Endothelial cell of umbilical vein (primary cell): Measurements from ENCODE around the gene P2RX3. TPM values are rescaled to one million over a fixed set of nuclear protein-coding genes. Genes with fewer than 3 reads are reported as not detected.
A peak's percentile ranks its signal among the peaks of the same experiment; 100 is the strongest.

Experiments
- BruUV-seq: library from RNA; stranded (reverse); fragments of 400-500 nt; replicated peaks from 2 replicates; lab custom pipeline; 2021; lab: Mats Ljungman, UMichigan
- CTCF ChIA-PET: fragments of 300-600, 350-600 bp; sonication (Branson Sonifier 250); formaldehyde crosslinking; loops from one replicate; lab custom pipeline; 2021; ENCODE audit warnings: antibody characterized with exemption, inconsistent platforms; lab: Charles Lee
- POLR2A ChIA-PET: fragments of 300-600, 350-600 bp; sonication (Branson Sonifier 250); formaldehyde crosslinking; loops from one replicate; lab custom pipeline; 2021; ENCODE audit warnings: antibody characterized with exemption, inconsistent platforms; lab: Charles Lee
- DNase-seq: peaks from one replicate; pipeline ENCODE4 v3.0.0-alpha.2; 2011; ENCODE audit warnings: low read depth, low spot score
- FAIRE-seq: peaks from 2 replicates; lab custom pipeline; 2011; peaks lifted over from hg19 to GRCh38; lab: Jason Lieb, UNC
- H2AFZ ChIP-seq: 2 replicates; pipeline ENCODE4 v1.6.0; 2012; ENCODE audit warnings: low read depth, low read length, control low read depth, inconsistent platforms
- H3K27ac ChIP-seq: 2 replicates; pipeline ENCODE4 v1.5.1; 2011; ENCODE audit warnings: low read depth, mild to moderate bottlenecking, control low read depth, low read length, moderate library complexity; ENCODE audit not compliant: insufficient read depth
- H3K27me3 ChIP-seq, 2 experiments: 2 replicates each; pipeline versions ENCODE4 v1.6.0 to v1.6.1; 2011; ENCODE audit warnings: low read length in 2 of 2, mixed read lengths in 1 of 2; ENCODE audit not compliant: control insufficient read depth in 2 of 2, insufficient read depth in 2 of 2
- H3K36me3 ChIP-seq, 2 experiments: 2 replicates in 1 of 2; 3 replicates in 1 of 2; pipeline ENCODE4 v1.5.1; 2011; ENCODE audit warnings: low read length in 2 of 2, mild to moderate bottlenecking in 1 of 2, moderate library complexity in 1 of 2; ENCODE audit not compliant: control insufficient read depth in 2 of 2, insufficient read depth in 2 of 2; ENCODE audit errors: extremely low read depth in 1 of 2
- H3K4me1 ChIP-seq: 3 replicates; pipeline ENCODE4 v1.5.1; 2011; ENCODE audit warnings: mild to moderate bottlenecking, low read length; ENCODE audit not compliant: control insufficient read depth, insufficient read depth; ENCODE audit errors: extremely low read depth
- H3K4me2 ChIP-seq: 2 replicates; pipeline ENCODE4 v1.6.1; 2011; ENCODE audit warnings: low read length, control low read depth, mixed read lengths; ENCODE audit not compliant: insufficient read depth
- H3K4me3 ChIP-seq, 3 experiments: fragments of 200-600 bp in 1 of 3; sonication (generic), shearing (Covaris generic) in 1 of 3; replicated peaks in 1 of 3; 2 replicates each; pipeline ENCODE4 v1.5.1; 2011 to 2016; ENCODE audit warnings: control low read depth in 3 of 3, low read length in 3 of 3, mild to moderate bottlenecking in 2 of 3, inconsistent platforms in 1 of 3, low read depth in 1 of 3, moderate library complexity in 1 of 3; ENCODE audit not compliant: insufficient read depth in 1 of 3
- H3K79me2 ChIP-seq: 2 replicates; pipeline ENCODE4 v1.6.0; 2012; ENCODE audit warnings: low read length, inconsistent platforms; ENCODE audit not compliant: control insufficient read depth, insufficient read depth
- H3K9ac ChIP-seq: replicated peaks from 2 replicates; pipeline ENCODE3; 2011; ENCODE audit warnings: low read length, control low read depth; ENCODE audit not compliant: insufficient read depth; ENCODE audit errors: extremely low read depth
- H3K9me1 ChIP-seq: replicated peaks from 3 replicates; pipeline ENCODE4 v1.6.0; 2011; ENCODE audit warnings: mild to moderate bottlenecking, low read length; ENCODE audit not compliant: control insufficient read depth, insufficient read depth; ENCODE audit errors: extremely low read depth
- H3K9me3 ChIP-seq: replicated peaks from 2 replicates; pipeline ENCODE4 v1.5.1; 2012; ENCODE audit warnings: low read length, inconsistent platforms; ENCODE audit not compliant: control insufficient read depth, insufficient read depth
- H4K20me1 ChIP-seq: replicated peaks from 2 replicates; pipeline ENCODE3; 2011; ENCODE audit warnings: mild to moderate bottlenecking, low read length; ENCODE audit not compliant: control insufficient read depth, insufficient read depth; ENCODE audit errors: extremely low read depth
- EZH2 ChIP-seq: IDR thresholded peaks from 2 replicates; pipeline ENCODE4 v1.6.1; 2012; ENCODE audit warnings: borderline replicate concordance, low read depth, mild to moderate bottlenecking, moderate library complexity, low read length, inconsistent platforms; ENCODE audit not compliant: severe bottlenecking
- FOS ChIP-seq: IDR thresholded peaks from 2 replicates; pipeline ENCODE4 v1.6.1; 2011; ENCODE audit warnings: mild to moderate bottlenecking, low read length, moderate library complexity, borderline replicate concordance; ENCODE audit not compliant: insufficient read depth
- GATA2 ChIP-seq: IDR thresholded peaks from 2 replicates; pipeline ENCODE4 v1.7.0; 2011; ENCODE audit warnings: low read depth, mild to moderate bottlenecking, moderate library complexity, mixed read lengths, low read length; ENCODE audit not compliant: insufficient read length, insufficient read depth
- JUN ChIP-seq: IDR thresholded peaks from 2 replicates; pipeline ENCODE4 v1.6.1; 2011; ENCODE audit warnings: borderline replicate concordance, low read depth; ENCODE audit not compliant: insufficient read length, insufficient read depth
- MYC ChIP-seq: IDR thresholded peaks from one replicate; pipeline ENCODE4 v1.6.1; 2011; ENCODE audit warnings: mild to moderate bottlenecking, low read depth, low read length
- POLR2A ChIP-seq: IDR thresholded peaks from 2 replicates; pipeline ENCODE4 v1.6.1; 2012; ENCODE audit warnings: low read depth, mild to moderate bottlenecking, control low read depth, low read length
- POLR2AphosphoS5 ChIP-seq: IDR thresholded peaks from 2 replicates; pipeline ENCODE4 v1.6.1; 2012; ENCODE audit warnings: low read depth, mild to moderate bottlenecking, control low read depth, low read length, moderate library complexity; ENCODE audit not compliant: insufficient read depth
- dilution Hi-C: fragments of 300-500 bp; cut with MboI; formaldehyde crosslinking; loops from one replicate; pipeline ENCODE4 v1.15.0; 2019; ENCODE audit warnings: low sequenced_read_pairs; ENCODE audit not compliant: extremely low pct_ligation_motif_present
- intact Hi-C: fragments of 100-400 bp; cut with micrococcal nuclease; formaldehyde crosslinking; loops from one replicate; pipeline ENCODE4 v1.10.0; 2022
- polyA plus RNA-seq, 4 experiments: library from polyadenylated mRNA; depleted of rRNA in 3 of 4; stranded (reverse) in 3 of 4; unstranded in 1 of 4; fragments of >200 nt; gene quantifications; 2 replicates each; pipeline versions ENCODE4 v1.2.1 to v1.2.3, GENCODE V29; 2011 to 2012; ENCODE audit warnings: missing spikeins in 1 of 4
- total RNA-seq: library from RNA; stranded (reverse); gene quantifications from 2 replicates; pipeline ENCODE4 v1.2.3, GENCODE V29; 2021
- TF ChIP-seq, protein P1 (sequence below), 2 donors: IDR thresholded peaks; 1 replicate in 1 of 2; 2 replicates in 1 of 2; pipeline ENCODE4 v1.5.1; 2011; ENCODE audit warnings: low read length in 2 of 2, mild to moderate bottlenecking in 2 of 2, moderate library complexity in 2 of 2, control low read depth in 1 of 2, inconsistent platforms in 1 of 2, low read depth in 1 of 2; ENCODE audit not compliant: insufficient read depth in 1 of 2; ENCODE audit errors: extremely low read depth in 1 of 2
- TF ChIP-seq, protein P2 (sequence below): IDR thresholded peaks from 2 replicates; pipeline ENCODE4 v1.6.1; 2011; ENCODE audit not compliant: insufficient read depth, insufficient read length

P2RX3 gene
- total and polyA plus RNA-seq, 2 donors (not counting 3 experiments of a cell fraction or from before 2014, with no cell fraction given), result not detected

DNA sequence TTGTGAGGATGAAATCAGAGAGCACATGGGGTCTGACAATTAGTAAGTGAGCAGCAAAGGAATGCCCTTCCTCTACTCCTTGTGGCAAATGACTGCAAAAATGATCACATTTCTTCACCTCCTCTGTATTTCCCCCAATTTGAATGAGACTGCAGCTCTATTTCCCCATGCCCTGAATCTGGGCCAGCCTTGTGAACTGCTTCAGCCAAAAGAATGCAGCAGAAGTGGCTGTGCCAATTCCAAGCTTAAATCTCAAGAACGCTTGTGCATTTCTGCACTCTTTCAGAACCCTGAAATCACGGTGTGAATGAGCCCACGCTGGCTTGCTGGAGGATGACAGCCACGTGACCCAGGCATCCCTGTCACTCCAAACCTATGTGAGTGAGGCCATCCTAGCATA is 78.9 kb downstream of the P2RX3 start:
- H3K9me3 ChIP-seq, result no peaks in the 10 kb centered on the region
- ChIA-PET POLR2A (no interaction called here), CTCF (interaction anchor here (0.6 to 1.5 kb wide), 3 partner anchors 41 to 71 kb away, joined by 3 to 6 read pairs (median 3); no protein-coding TSS in a partner anchor)
- H3K4me3 ChIP-seq, result no peak overlapping the region
- no peak for FAIRE-seq
- peak overlapping the region; percentile 26 for H3K9ac ChIP-seq
- no peaks in the 10 kb centered on the region for H3K27me3 ChIP-seq
- TF ChIP-seq, protein P1, sequence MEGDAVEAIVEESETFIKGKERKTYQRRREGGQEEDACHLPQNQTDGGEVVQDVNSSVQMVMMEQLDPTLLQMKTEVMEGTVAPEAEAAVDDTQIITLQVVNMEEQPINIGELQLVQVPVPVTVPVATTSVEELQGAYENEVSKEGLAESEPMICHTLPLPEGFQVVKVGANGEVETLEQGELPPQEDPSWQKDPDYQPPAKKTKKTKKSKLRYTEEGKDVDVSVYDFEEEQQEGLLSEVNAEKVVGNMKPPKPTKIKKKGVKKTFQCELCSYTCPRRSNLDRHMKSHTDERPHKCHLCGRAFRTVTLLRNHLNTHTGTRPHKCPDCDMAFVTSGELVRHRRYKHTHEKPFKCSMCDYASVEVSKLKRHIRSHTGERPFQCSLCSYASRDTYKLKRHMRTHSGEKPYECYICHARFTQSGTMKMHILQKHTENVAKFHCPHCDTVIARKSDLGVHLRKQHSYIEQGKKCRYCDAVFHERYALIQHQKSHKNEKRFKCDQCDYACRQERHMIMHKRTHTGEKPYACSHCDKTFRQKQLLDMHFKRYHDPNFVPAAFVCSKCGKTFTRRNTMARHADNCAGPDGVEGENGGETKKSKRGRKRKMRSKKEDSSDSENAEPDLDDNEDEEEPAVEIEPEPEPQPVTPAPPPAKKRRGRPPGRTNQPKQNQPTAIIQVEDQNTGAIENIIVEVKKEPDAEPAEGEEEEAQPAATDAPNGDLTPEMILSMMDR (IDR thresholded peaks at IDR 0.05; ENCODE audit: extremely low read depth in 1 of 2, insufficient read depth in 1 of 2, low read depth in 1 of 2, low read length in 2 of 2), result no peak
- TF ChIP-seq JUN (no peak), POLR2A (no peak), EZH2 (no peak), GATA2 (no peak), POLR2AphosphoS5 (no peak)
- H3K4me2 ChIP-seq, result no peak overlapping the region
- BruUV-seq, result no TSS peak
- H4K20me1 ChIP-seq, result no peaks in the 10 kb centered on the region
- no peaks in the 10 kb centered on the region for H3K9me1 ChIP-seq
- H3K79me2 ChIP-seq, result no peaks in the 10 kb centered on the region
- dilution Hi-C loops (no loop called here), intact Hi-C loops (no loop called here)
- no peak overlapping the region for H2AFZ ChIP-seq
- no peak for DNase-seq
- H3K4me1 ChIP-seq, result peaks cover 32% of the 10 kb centered on the region
- peaks cover 14 to 17% of the 10 kb centered on the region in 2 experiments for H3K36me3 ChIP-seq
- no peak overlapping the region for H3K27ac ChIP-seq

DNA sequence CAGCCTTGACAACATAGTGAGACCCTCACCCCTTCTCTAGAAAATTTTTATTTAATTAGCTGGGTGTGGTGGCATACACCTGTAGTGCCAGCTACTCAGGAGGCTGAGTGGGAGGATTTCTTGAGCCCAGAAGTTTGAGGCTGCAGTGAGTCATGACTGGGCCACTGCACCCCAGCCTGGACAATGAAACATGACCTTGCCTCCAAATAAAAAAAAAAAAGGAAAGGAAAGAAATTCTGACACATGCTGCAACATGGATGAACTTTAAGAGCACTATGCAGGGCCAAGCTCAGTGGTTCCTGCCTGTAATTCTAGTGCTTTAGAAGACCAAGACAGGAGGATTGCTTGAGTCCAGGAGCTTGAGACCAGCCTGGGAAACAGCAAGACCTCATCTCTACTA is 80.0 kb downstream of the P2RX3 start:
- Histone ChIP-seq H4K20me1 (no peaks in the 10 kb centered on the region), H3K9me3 (no peaks in the 10 kb centered on the region), H3K27me3 (no peaks in the 10 kb centered on the region), H3K4me3 (no peak overlapping the region), H3K4me2 (no peak overlapping the region), H3K79me2 (no peaks in the 10 kb centered on the region), H3K4me1 (peaks cover 24% of the 10 kb centered on the region), H3K9me1 (no peaks in the 10 kb centered on the region), H3K36me3 (peaks cover 16 to 20% of the 10 kb centered on the region in 2 experiments), H2AFZ (no peak overlapping the region), H3K9ac (no peak overlapping the region), H3K27ac (no peak overlapping the region)
- ChIA-PET CTCF (interaction anchor here (0.8 to 1.1 kb wide), 2 partner anchors 10 to 68 kb away, joined by 3 read pairs; no protein-coding TSS in a partner anchor), POLR2A (no interaction called here)
- dilution Hi-C loops (no loop called here), intact Hi-C loops (no loop called here)
- no TSS peak for BruUV-seq
- TF ChIP-seq, protein P1 (IDR thresholded peaks at IDR 0.05; ENCODE audit: extremely low read depth in 1 of 2, insufficient read depth in 1 of 2, low read depth in 1 of 2, low read length in 2 of 2), result no peak
- TF ChIP-seq POLR2AphosphoS5, result no peak
- no peak for TF ChIP-seq JUN
- TF ChIP-seq POLR2A, result no peak
- TF ChIP-seq, protein P2, sequence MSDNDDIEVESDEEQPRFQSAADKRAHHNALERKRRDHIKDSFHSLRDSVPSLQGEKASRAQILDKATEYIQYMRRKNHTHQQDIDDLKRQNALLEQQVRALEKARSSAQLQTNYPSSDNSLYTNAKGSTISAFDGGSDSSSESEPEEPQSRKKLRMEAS, result no peak
- TF ChIP-seq GATA2, result no peak
- no peak for TF ChIP-seq MYC
- no peak for TF ChIP-seq EZH2
- TF ChIP-seq FOS, result no peak
- DNase-seq (no peak), FAIRE-seq (no peak)
